WERI-Rb-1 (cell line): ENCODE data around the gene UFSP2.

Source experiments
- DNase-seq: peaks from one replicate; pipeline ENCODE4 v3.0.0-alpha.2; 2020
- H3K27ac ChIP-seq: fragments of 250-450 bp; sonication (Bioruptor Pico); 2 replicates; pipeline ENCODE4 v1.5.1; 2020; ENCODE audit warnings: mild to moderate bottlenecking, moderate library complexity
- H3K27me3 ChIP-seq: fragments of 250-450 bp; sonication (Bioruptor Pico); 2 replicates; pipeline ENCODE4 v1.5.1; 2021; ENCODE audit warnings: mild to moderate bottlenecking, low read depth, moderate library complexity; ENCODE audit not compliant: insufficient read depth, severe bottlenecking
- H3K36me3 ChIP-seq: fragments of 250-450 bp; sonication (Bioruptor Pico); 2 replicates; pipeline ENCODE4 v1.5.1; 2020; ENCODE audit warnings: mild to moderate bottlenecking, moderate library complexity
- H3K4me3 ChIP-seq: 2 replicates; pipeline ENCODE4 v1.5.1; 2011; ENCODE audit warnings: low read depth, mild to moderate bottlenecking, control low read depth, low read length
- H3K9me3 ChIP-seq: fragments of 250-450 bp; sonication (Bioruptor Pico); 2 replicates; pipeline ENCODE4 v1.5.1; 2021; ENCODE audit warnings: mild to moderate bottlenecking, moderate library complexity; ENCODE audit not compliant: severe bottlenecking
- CTCF ChIP-seq: IDR thresholded peaks from 2 replicates; pipeline ENCODE4 v1.5.1; 2011; ENCODE audit warnings: low read depth, mild to moderate bottlenecking, control low read depth, inconsistent platforms, low read length

The UFSP2 gene

GRCh38 chr4:185424905-185425646 is 688 bp downstream of the UFSP2 start:
- no peak for TF ChIP-seq CTCF
- H3K27me3 ChIP-seq = no peaks in the 10 kb centered on the region
- DNase-seq = no peak

GRCh38 chr4:185421366-185422124 is 4.2 kb downstream of the UFSP2 start:
- Histone ChIP-seq H3K9me3 (no peaks in the 10 kb centered on the region), H3K4me3 (no peak overlapping the region), H3K27me3 (no peaks in the 10 kb centered on the region), H3K27ac (no peak overlapping the region), H3K36me3 (peaks cover 36% of the 10 kb centered on the region)
- TF ChIP-seq CTCF = no peak
- no peak for DNase-seq

More at GRCh38 chr4:185424905-185425646, 688 bp downstream of the UFSP2 start:
- H3K27ac ChIP-seq = peak overlapping the region; percentile 98
- no peaks in the 10 kb centered on the region for H3K9me3 ChIP-seq
- peak overlapping the region; percentile 89 for H3K4me3 ChIP-seq
- H3K36me3 ChIP-seq = peaks cover 16% of the 10 kb centered on the region

GRCh38 chr4:185416955-185417354 is 8.8 kb downstream of the UFSP2 start:
- Histone ChIP-seq H3K4me3 (no peak overlapping the region), H3K9me3 (no peaks in the 10 kb centered on the region), H3K27me3 (no peaks in the 10 kb centered on the region), H3K27ac (no peak overlapping the region), H3K36me3 (peaks cover 48% of the 10 kb centered on the region)
- TF ChIP-seq CTCF = no peak
- DNase-seq = no peak

- H3K9me3 ChIP-seq = peaks cover 3% of the 10 kb centered on the region
- peaks cover 40% of the 10 kb centered on the region for H3K36me3 ChIP-seq
- H3K27ac ChIP-seq = no peak overlapping the region
- no peak overlapping the region for H3K4me3 ChIP-seq
- no peak for TF ChIP-seq CTCF
- no peaks in the 10 kb centered on the region for H3K27me3 ChIP-seq
- DNase-seq = no peak
Measured at GRCh38 chr4:185412412-185412811, 13.4 kb downstream of the UFSP2 start.

- H3K27ac ChIP-seq = no peak overlapping the region
- TF ChIP-seq CTCF = no peak
- H3K36me3 ChIP-seq = peaks cover 35% of the 10 kb centered on the region
- no peaks in the 10 kb centered on the region for H3K27me3 ChIP-seq
- H3K4me3 ChIP-seq = no peak overlapping the region
- peaks cover 3% of the 10 kb centered on the region for H3K9me3 ChIP-seq
- DNase-seq = no peak
Measured at GRCh38 chr4:185411849-185412248, 13.9 kb downstream of the UFSP2 start.
